ENCODE data around the gene KLF13. TPM values are rescaled to one million over a fixed set of nuclear protein-coding genes. Genes with fewer than 3 reads are reported as not detected.

The KLF13 gene
- total RNA-seq, 1 donor from 2014 or later: 35.7 TPM

- intact Hi-C loops (cut with DNase I): loop anchor here (2.0 to 5.0 kb wide), 2 partner anchors 32 to 79 kb away; no protein-coding TSS in a partner anchor
- no peak for DNase-seq (ENCODE audit: low spot score)
These were observed 76.5 kb downstream of the KLF13 start for GRCh38 chr15:31403096-31403495.

GRCh38 chr15:31403606-31404005 lies 77.0 kb downstream of the KLF13 start:
- intact Hi-C loops (cut with DNase I): loop anchor here (2.0 to 5.0 kb wide), 2 partner anchors 31 to 79 kb away; no protein-coding TSS in a partner anchor
- no peak for DNase-seq (ENCODE audit: low spot score)

- intact Hi-C loops (cut with DNase I): loop anchor here (5.0 kb wide), 1 partner anchor 78 kb away; no protein-coding TSS in a partner anchor
- DNase-seq (ENCODE audit: low spot score): no peak
These were observed 77.7 kb downstream of the KLF13 start for GRCh38 chr15:31404345-31404744.

GRCh38 chr15:31405200-31405920 lies 78.7 kb downstream of the KLF13 start:
- DNase-seq (ENCODE audit: low spot score): no peak
- intact Hi-C loops (cut with DNase I): no loop called here

- intact Hi-C loops (cut with DNase I): no loop called here
- DNase-seq (ENCODE audit: low spot score): no peak
These were observed 80.7 kb downstream of the KLF13 start for GRCh38 chr15:31407376-31407775.

- DNase-seq (ENCODE audit: low spot score): no peak
- intact Hi-C loops (cut with DNase I): no loop called here
These were observed 81.2 kb downstream of the KLF13 start for GRCh38 chr15:31407851-31408250.

GRCh38 chr15:31408724-31409123 lies 82.1 kb downstream of the KLF13 start:
- intact Hi-C loops (cut with DNase I): no loop called here

GRCh38 chr15:31409171-31409570 lies 82.5 kb downstream of the KLF13 start:
- no peak for DNase-seq (ENCODE audit: low spot score)
- intact Hi-C loops (cut with DNase I): no loop called here

More at GRCh38 chr15:31408724-31409123, 82.1 kb downstream of the KLF13 start:
- no peak for DNase-seq (ENCODE audit: low spot score)

- DNase-seq (ENCODE audit: low spot score): no peak
- intact Hi-C loops (cut with DNase I): no loop called here
These were observed 86.2 kb downstream of the KLF13 start for GRCh38 chr15:31412824-31413223.

GRCh38 chr15:31415201-31415600 lies 88.6 kb downstream of the KLF13 start:
- intact Hi-C loops (cut with DNase I): no loop called here

GRCh38 chr15:31419820-31420219 lies 93.2 kb downstream of the KLF13 start:
- no peak for DNase-seq (ENCODE audit: low spot score)
- intact Hi-C loops (cut with DNase I): no loop called here

More at GRCh38 chr15:31415201-31415600, 88.6 kb downstream of the KLF13 start:
- DNase-seq (ENCODE audit: low spot score): no peak

- intact Hi-C loops (cut with DNase I): no loop called here
- no peak for DNase-seq (ENCODE audit: low spot score)
These were observed 100.8 kb downstream of the KLF13 start for GRCh38 chr15:31427411-31427810.

Other genes with a start within 250 kb of the KLF13 start
- not detected for gene TRPM1, start 225.1 kb upstream of the KLF13 start, total RNA-seq

Measured in cardiac septum (tissue), 1 donor.